ENCODE results near the gene KATNAL2. TPM values are rescaled to one million over a fixed set of nuclear protein-coding genes. Genes with fewer than 3 reads are reported as not detected.
A peak's percentile ranks its signal among the peaks of the same experiment; 100 is the strongest.

The KATNAL2 gene
- total and polyA plus RNA-seq, 2 donors, result 2.2 to 6.5 TPM

GRCh38 chr18:46893360-46893759, 24.0 kb upstream of the KATNAL2 start:
- no peak for DNase-seq (ENCODE audit: low read depth in 6 of 9, low spot score in 9 of 9)
- Histone ChIP-seq H3K4me1 (ENCODE audit: control insufficient read depth in 2 of 2, insufficient read depth in 2 of 2, low read length in 2 of 2) (no peaks in the 10 kb centered on the region), H3K36me3 (ENCODE audit: control insufficient read depth in 2 of 2, insufficient read depth in 2 of 2, low read length in 1 of 2) (peaks cover 10 to 18% of the 10 kb centered on the region in 2 donors), H3K27ac (ENCODE audit: low read depth in 1 of 2, low read length in 1 of 2) (no peak overlapping the region), H3K27me3 (ENCODE audit: control insufficient read depth in 2 of 2, insufficient read depth in 1 of 2, low read length in 1 of 2) (no peaks in the 10 kb centered on the region), H3K4me3 (ENCODE audit: low read length in 2 of 2) (no peak overlapping the region), H3K9me3 (ENCODE audit: control insufficient read depth in 2 of 2, insufficient read depth in 1 of 2, low read length in 1 of 2) (peaks cover 2 to 4% of the 10 kb centered on the region in 2 donors)
- 97% methylated on average over 1 of the region's 1 CpG for WGBS

GRCh38 chr18:46894124-46894523, 23.3 kb upstream of the KATNAL2 start:
- 100% methylated on average over 2 of the region's 2 CpGs for WGBS
- no peaks in the 10 kb centered on the region for H3K4me1 ChIP-seq (ENCODE audit: control insufficient read depth in 2 of 2, insufficient read depth in 2 of 2, low read length in 2 of 2)
- H3K27me3 ChIP-seq (ENCODE audit: control insufficient read depth in 2 of 2, insufficient read depth in 1 of 2, low read length in 1 of 2), result no peaks in the 10 kb centered on the region
- no peaks in the 10 kb centered on the region for H3K9me3 ChIP-seq (ENCODE audit: control insufficient read depth in 2 of 2, insufficient read depth in 1 of 2, low read length in 1 of 2)
- no peak for DNase-seq (ENCODE audit: low read depth in 6 of 9, low spot score in 9 of 9)
- no peak overlapping the region for H3K27ac ChIP-seq (ENCODE audit: low read depth in 1 of 2, low read length in 1 of 2)
- no peak overlapping the region for H3K4me3 ChIP-seq (ENCODE audit: low read length in 2 of 2)
- H3K36me3 ChIP-seq (ENCODE audit: control insufficient read depth in 2 of 2, insufficient read depth in 2 of 2, low read length in 1 of 2), result peaks cover 4 to 17% of the 10 kb centered on the region in 2 donors

DNA sequence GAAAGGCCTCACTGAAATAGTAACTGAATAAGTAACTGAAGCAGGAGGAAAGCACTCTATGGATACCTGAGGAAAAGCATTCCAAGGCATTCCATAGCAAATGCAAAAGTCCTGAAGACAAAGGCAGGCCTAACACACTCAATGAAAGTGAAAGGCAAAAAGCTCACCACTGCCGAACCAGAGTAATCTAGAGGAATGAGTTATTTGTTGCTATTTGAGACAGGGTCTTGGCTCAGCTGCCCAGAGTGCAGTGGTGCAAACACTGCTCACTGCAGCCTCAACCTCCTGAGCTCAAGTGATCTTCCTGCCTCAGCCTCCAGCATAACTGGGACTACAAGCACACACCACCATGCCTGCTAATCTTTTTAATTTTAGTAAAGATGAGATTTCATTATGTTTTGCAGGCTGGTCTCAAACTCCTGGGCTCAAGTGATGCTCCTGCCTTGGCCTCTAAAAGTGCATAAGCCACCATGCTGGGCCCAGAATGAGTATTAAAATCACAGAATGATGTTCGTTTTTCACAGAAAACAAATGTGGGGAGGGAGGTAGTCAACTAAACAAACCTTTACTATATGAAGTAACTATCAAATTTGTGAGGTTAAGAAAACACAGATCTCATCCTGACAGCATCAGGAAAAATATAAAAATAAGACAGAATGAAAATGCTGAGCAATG, 18.0 kb upstream of the KATNAL2 start:
- Histone ChIP-seq H3K36me3 (ENCODE audit: control insufficient read depth in 2 of 2, insufficient read depth in 2 of 2, low read length in 1 of 2) (no peaks in the 10 kb centered on the region), H3K4me1 (ENCODE audit: control insufficient read depth in 2 of 2, insufficient read depth in 2 of 2, low read length in 2 of 2) (no peaks in the 10 kb centered on the region), H3K27me3 (ENCODE audit: control insufficient read depth in 2 of 2, insufficient read depth in 1 of 2, low read length in 1 of 2) (no peaks in the 10 kb centered on the region), H3K27ac (ENCODE audit: low read depth in 1 of 2, low read length in 1 of 2) (no peak overlapping the region), H3K9me3 (ENCODE audit: control insufficient read depth in 2 of 2, insufficient read depth in 1 of 2, low read length in 1 of 2) (no peaks in the 10 kb centered on the region), H3K4me3 (ENCODE audit: low read length in 2 of 2) (no peak overlapping the region)
- WGBS, result 91% methylated on average over 2 of the region's 2 CpGs
- DNase-seq (ENCODE audit: low read depth in 6 of 9, low spot score in 9 of 9), result no peak

GRCh38 chr18:46903406-46903805, 14.0 kb upstream of the KATNAL2 start:
- 98% methylated on average over 3 of the region's 3 CpGs for WGBS
- H3K4me3 ChIP-seq (ENCODE audit: low read length in 2 of 2), result no peak overlapping the region

GRCh38 chr18:46909497-46909896, 7.9 kb upstream of the KATNAL2 start:
- Histone ChIP-seq H3K4me3 (ENCODE audit: low read length in 2 of 2) (no peak overlapping the region), H3K27me3 (ENCODE audit: control insufficient read depth in 2 of 2, insufficient read depth in 1 of 2, low read length in 1 of 2) (no peaks in the 10 kb centered on the region), H3K9me3 (ENCODE audit: control insufficient read depth in 2 of 2, insufficient read depth in 1 of 2, low read length in 1 of 2) (no peaks in the 10 kb centered on the region), H3K36me3 (ENCODE audit: control insufficient read depth in 2 of 2, insufficient read depth in 2 of 2, low read length in 1 of 2) (no peaks in the 10 kb centered on the region), H3K27ac (ENCODE audit: low read depth in 1 of 2, low read length in 1 of 2) (no peak overlapping the region), H3K4me1 (ENCODE audit: control insufficient read depth in 2 of 2, insufficient read depth in 2 of 2, low read length in 2 of 2) (peaks cover 0 to 2% of the 10 kb centered on the region in 2 donors)
- WGBS, result 94% methylated on average over 3 of the region's 3 CpGs
- no peak for DNase-seq (ENCODE audit: low read depth in 6 of 9, low spot score in 9 of 9)

More at GRCh38 chr18:46903406-46903805, 14.0 kb upstream of the KATNAL2 start:
- Histone ChIP-seq H3K27ac (ENCODE audit: low read depth in 1 of 2, low read length in 1 of 2) (no peak overlapping the region), H3K9me3 (ENCODE audit: control insufficient read depth in 2 of 2, insufficient read depth in 1 of 2, low read length in 1 of 2) (no peaks in the 10 kb centered on the region), H3K27me3 (ENCODE audit: control insufficient read depth in 2 of 2, insufficient read depth in 1 of 2, low read length in 1 of 2) (no peaks in the 10 kb centered on the region), H3K4me1 (ENCODE audit: control insufficient read depth in 2 of 2, insufficient read depth in 2 of 2, low read length in 2 of 2) (no peaks in the 10 kb centered on the region), H3K36me3 (ENCODE audit: control insufficient read depth in 2 of 2, insufficient read depth in 2 of 2, low read length in 1 of 2) (no peaks in the 10 kb centered on the region)
- DNase-seq (ENCODE audit: low read depth in 6 of 9, low spot score in 9 of 9), result no peak

GRCh38 chr18:46910856-46911255, 6.5 kb upstream of the KATNAL2 start:
- 99% methylated on average over 3 of the region's 3 CpGs for WGBS
- H3K4me3 ChIP-seq (ENCODE audit: low read length in 2 of 2), result no peak overlapping the region
- no peaks in the 10 kb centered on the region for H3K27me3 ChIP-seq (ENCODE audit: control insufficient read depth in 2 of 2, insufficient read depth in 1 of 2, low read length in 1 of 2)
- H3K4me1 ChIP-seq (ENCODE audit: control insufficient read depth in 2 of 2, insufficient read depth in 2 of 2, low read length in 2 of 2), result peaks cover 5 to 7% of the 10 kb centered on the region in 2 donors
- no peak for DNase-seq (ENCODE audit: low read depth in 6 of 9, low spot score in 9 of 9)
- no peaks in the 10 kb centered on the region for H3K36me3 ChIP-seq (ENCODE audit: control insufficient read depth in 2 of 2, insufficient read depth in 2 of 2, low read length in 1 of 2)
- no peaks in the 10 kb centered on the region for H3K9me3 ChIP-seq (ENCODE audit: control insufficient read depth in 2 of 2, insufficient read depth in 1 of 2, low read length in 1 of 2)
- no peak overlapping the region for H3K27ac ChIP-seq (ENCODE audit: low read depth in 1 of 2, low read length in 1 of 2)

GRCh38 chr18:46915800-46916550, 1.4 kb upstream of the KATNAL2 start:
- Histone ChIP-seq H3K36me3 (ENCODE audit: control insufficient read depth in 2 of 2, insufficient read depth in 2 of 2, low read length in 1 of 2) (no peaks in the 10 kb centered on the region), H3K27ac (ENCODE audit: low read depth in 1 of 2, low read length in 1 of 2) (no peak overlapping the region), H3K9me3 (ENCODE audit: control insufficient read depth in 2 of 2, insufficient read depth in 1 of 2, low read length in 1 of 2) (no peaks in the 10 kb centered on the region), H3K4me1 (ENCODE audit: control insufficient read depth in 2 of 2, insufficient read depth in 2 of 2, low read length in 2 of 2) (peaks cover 8 to 13% of the 10 kb centered on the region in 2 donors), H3K4me3 (ENCODE audit: low read length in 2 of 2) (peak overlapping the region; percentile 50 to 96), H3K27me3 (ENCODE audit: control insufficient read depth in 2 of 2, insufficient read depth in 1 of 2, low read length in 1 of 2) (no peaks in the 10 kb centered on the region)
- peak in 2 of 9 donors; percentile 10 to 33 for DNase-seq (ENCODE audit: low read depth in 6 of 9, low spot score in 9 of 9)
- WGBS, result 69% methylated on average over 12 of the region's 12 CpGs

- Histone ChIP-seq H3K36me3 (ENCODE audit: control insufficient read depth in 2 of 2, insufficient read depth in 2 of 2, low read length in 1 of 2) (no peaks in the 10 kb centered on the region), H3K4me3 (ENCODE audit: low read length in 2 of 2) (peak overlapping the region; percentile 50 to 96), H3K9me3 (ENCODE audit: control insufficient read depth in 2 of 2, insufficient read depth in 1 of 2, low read length in 1 of 2) (no peaks in the 10 kb centered on the region), H3K27ac (ENCODE audit: low read depth in 1 of 2, low read length in 1 of 2) (peak overlapping the region; percentile 29 to 88), H3K4me1 (ENCODE audit: control insufficient read depth in 2 of 2, insufficient read depth in 2 of 2, low read length in 2 of 2) (peaks cover 8 to 13% of the 10 kb centered on the region in 2 donors), H3K27me3 (ENCODE audit: control insufficient read depth in 2 of 2, insufficient read depth in 1 of 2, low read length in 1 of 2) (no peaks in the 10 kb centered on the region)
- DNase-seq (ENCODE audit: low read depth in 6 of 9, low spot score in 9 of 9), result peak in 7 of 9 donors; percentile 28 to 71 (median 37)
- under 1% methylated on average over 21 of the region's 21 CpGs for WGBS
Measured at GRCh38 chr18:46916551-46917107, 773 bp upstream of the KATNAL2 start.

All from thymus (tissue), 11 donors.